ENCODE measurements around the gene TBC1D22B.
A peak's percentile ranks its signal among the peaks of the same experiment; 100 is the strongest.

TBC1D22B gene

GRCh38 chr6:37372116-37372515, 114.5 kb downstream of the TBC1D22B start:
- in situ Hi-C loops (cut with HindIII; ENCODE audit: low pct_unique_long_range_greater_than_20kb, low sequenced_read_pairs) = no loop called here
- DNase-seq (ENCODE audit: low read depth in 1 of 2, low spot score in 1 of 2) = no peak
- TF ChIP-seq JUND (IDR thresholded peaks at IDR 0.05; ENCODE audit: low read depth) = no peak

DNA sequence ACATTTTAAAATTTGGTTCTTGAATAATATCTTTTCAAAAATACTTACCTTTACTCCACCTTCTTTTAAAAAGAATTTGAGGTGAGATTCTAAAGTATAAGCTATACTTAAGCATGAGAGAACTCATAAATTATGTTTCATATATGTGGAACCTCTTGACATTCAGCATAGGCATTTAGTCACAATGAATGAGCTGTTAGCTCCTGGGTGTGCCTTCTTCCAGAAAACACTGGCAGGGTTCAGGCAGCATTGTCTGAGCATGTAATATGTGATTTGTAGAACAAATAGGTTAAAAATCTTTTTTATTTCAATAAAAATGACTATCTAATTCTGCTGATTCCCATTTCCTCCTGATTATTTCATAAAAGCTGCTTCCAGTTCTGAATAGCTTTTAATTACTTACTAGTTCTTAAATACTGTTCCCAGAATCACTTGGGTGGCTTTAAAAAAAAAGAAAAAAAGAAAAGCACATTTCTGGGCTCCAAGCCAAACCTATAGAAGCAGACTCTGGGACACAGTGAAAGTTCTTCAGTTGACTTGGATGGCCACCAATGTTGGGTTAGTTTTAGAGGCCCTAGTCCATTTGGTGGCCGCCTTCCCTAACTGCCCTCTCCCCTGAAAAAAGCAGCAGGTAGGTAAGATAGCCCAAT, 116.4 kb downstream of the TBC1D22B start:
- no peak for TF ChIP-seq JUND (IDR thresholded peaks at IDR 0.05; ENCODE audit: low read depth)
- in situ Hi-C loops (cut with HindIII; ENCODE audit: low pct_unique_long_range_greater_than_20kb, low sequenced_read_pairs) = no loop called here
- no peak for DNase-seq (ENCODE audit: low read depth in 1 of 2, low spot score in 1 of 2)

- no peak for TF ChIP-seq JUND (IDR thresholded peaks at IDR 0.05; ENCODE audit: low read depth)
- in situ Hi-C loops (cut with HindIII; ENCODE audit: low pct_unique_long_range_greater_than_20kb, low sequenced_read_pairs) = no loop called here
These were observed 117.8 kb downstream of the TBC1D22B start for GRCh38 chr6:37375376-37375775.

DNA sequence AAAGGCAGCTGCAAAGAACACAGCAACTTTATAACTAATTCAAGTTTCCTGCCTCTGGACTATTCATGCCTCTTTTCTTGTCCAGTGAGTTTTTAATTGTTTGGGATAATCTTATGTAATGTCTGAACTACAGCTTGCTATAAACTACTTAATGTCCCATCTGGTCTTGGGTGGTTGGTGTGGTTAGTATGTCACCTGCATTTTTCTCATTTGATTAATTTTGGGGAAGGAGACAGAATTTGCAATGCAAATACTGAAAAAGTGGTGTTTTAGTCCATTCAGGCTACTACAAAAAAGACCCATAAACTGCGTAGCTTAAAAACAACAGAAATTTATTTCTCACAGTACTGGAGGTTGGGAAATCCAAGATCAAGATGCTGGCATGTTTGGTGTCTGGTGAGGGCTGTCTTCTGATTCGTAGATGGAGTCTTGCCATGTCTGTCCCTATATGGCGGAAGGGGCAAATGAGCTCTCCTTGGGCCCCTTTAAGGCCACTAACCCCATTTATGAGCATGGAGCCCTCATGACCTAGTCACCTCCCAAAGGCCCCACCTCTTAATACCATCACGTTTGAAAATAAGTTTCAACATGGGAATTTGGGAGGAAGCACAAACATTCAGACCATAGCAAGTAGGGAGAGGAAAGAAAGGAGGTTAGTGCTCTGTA, 118.6 kb downstream of the TBC1D22B start:
- in situ Hi-C loops (cut with HindIII; ENCODE audit: low pct_unique_long_range_greater_than_20kb, low sequenced_read_pairs) = no loop called here
- no peak for TF ChIP-seq JUND (IDR thresholded peaks at IDR 0.05; ENCODE audit: low read depth)
- no peak for DNase-seq (ENCODE audit: low read depth in 1 of 2, low spot score in 1 of 2)

More at GRCh38 chr6:37375376-37375775, 117.8 kb downstream of the TBC1D22B start:
- no peak for DNase-seq (ENCODE audit: low read depth in 1 of 2, low spot score in 1 of 2)

- in situ Hi-C loops (cut with HindIII; ENCODE audit: low pct_unique_long_range_greater_than_20kb, low sequenced_read_pairs) = no loop called here
- no peak for TF ChIP-seq JUND (IDR thresholded peaks at IDR 0.05; ENCODE audit: low read depth)
- peak; percentile 56 to 93 for DNase-seq (ENCODE audit: low read depth in 1 of 2, low spot score in 1 of 2)
These were observed 124.0 kb downstream of the TBC1D22B start for GRCh38 chr6:37381579-37381978.

Measured in T47D (cell line).